IPS-20b (cell line): ENCODE data around the gene ONECUT1.

Source experiments
- H3K27ac ChIP-seq: one replicate; pipeline ENCODE4 v1.5.1; 2013; ENCODE audit warnings: low read length
- H3K27me3 ChIP-seq: 2 replicates; pipeline ENCODE4 v1.6.1; 2013; ENCODE audit warnings: mild to moderate bottlenecking, low read length, inconsistent platforms; ENCODE audit not compliant: insufficient read depth
- H3K36me3 ChIP-seq: 2 replicates; pipeline ENCODE4 v1.6.1; 2013; ENCODE audit warnings: low read depth, mild to moderate bottlenecking, inconsistent platforms, low read length, moderate library complexity; ENCODE audit not compliant: insufficient read depth
- H3K4me1 ChIP-seq: 2 replicates; pipeline ENCODE4 v1.6.1; 2013; ENCODE audit warnings: mild to moderate bottlenecking, control low read depth, inconsistent platforms, low read length, moderate library complexity; ENCODE audit not compliant: insufficient read depth
- H3K4me3 ChIP-seq: 2 replicates; pipeline ENCODE4 v1.5.1; 2013; ENCODE audit warnings: mild to moderate bottlenecking, low read length, inconsistent platforms
- H3K9ac ChIP-seq: 2 replicates; pipeline ENCODE4 v1.6.1; 2013; ENCODE audit warnings: low read depth, mild to moderate bottlenecking, inconsistent platforms, low read length, moderate library complexity
- H3K9me3 ChIP-seq: 2 replicates; pipeline ENCODE4 v1.6.1; 2013; ENCODE audit warnings: mild to moderate bottlenecking, low read depth, low read length, inconsistent platforms; ENCODE audit not compliant: insufficient read depth

Gene ONECUT1

GRCh38 chr15:52764731-52765130 lies 25.4 kb downstream of the ONECUT1 start:
- Histone ChIP-seq H3K36me3 (no peaks in the 10 kb centered on the region), H3K9ac (no peak overlapping the region), H3K4me3 (no peak overlapping the region), H3K27me3 (no peaks in the 10 kb centered on the region), H3K9me3 (no peaks in the 10 kb centered on the region), H3K27ac (no peak overlapping the region), H3K4me1 (no peaks in the 10 kb centered on the region)

- Histone ChIP-seq H3K36me3 (no peaks in the 10 kb centered on the region), H3K27me3 (no peaks in the 10 kb centered on the region), H3K4me3 (no peak overlapping the region), H3K4me1 (no peaks in the 10 kb centered on the region), H3K27ac (no peak overlapping the region), H3K9ac (no peak overlapping the region), H3K9me3 (no peaks in the 10 kb centered on the region)
Measured at GRCh38 chr15:52762621-52763020, 27.5 kb downstream of the ONECUT1 start.

- no peak overlapping the region for H3K9ac ChIP-seq
- H3K27me3 ChIP-seq, result no peaks in the 10 kb centered on the region
- no peak overlapping the region for H3K4me3 ChIP-seq
- H3K36me3 ChIP-seq, result peaks cover 6% of the 10 kb centered on the region; the same call in 1 of the 2 replicates
- no peaks in the 10 kb centered on the region for H3K4me1 ChIP-seq
- H3K9me3 ChIP-seq, result no peaks in the 10 kb centered on the region
- no peak overlapping the region for H3K27ac ChIP-seq
Measured at GRCh38 chr15:52760562-52760961, 29.6 kb downstream of the ONECUT1 start.

GRCh38 chr15:52759969-52760368 lies 30.2 kb downstream of the ONECUT1 start:
- Histone ChIP-seq H3K4me3 (no peak overlapping the region), H3K27ac (no peak overlapping the region), H3K4me1 (no peaks in the 10 kb centered on the region), H3K9me3 (no peaks in the 10 kb centered on the region), H3K27me3 (no peaks in the 10 kb centered on the region), H3K9ac (no peak overlapping the region), H3K36me3 (peaks cover 6% of the 10 kb centered on the region; the same call in 1 of the 2 replicates)

- peaks cover 6% of the 10 kb centered on the region; the same call in 1 of the 2 replicates for H3K36me3 ChIP-seq
- no peaks in the 10 kb centered on the region for H3K27me3 ChIP-seq
- H3K9me3 ChIP-seq, result no peaks in the 10 kb centered on the region
- H3K4me3 ChIP-seq, result no peak overlapping the region
- H3K27ac ChIP-seq, result no peak overlapping the region
- H3K9ac ChIP-seq, result no peak overlapping the region
- peaks cover 12% of the 10 kb centered on the region; the same call in 1 of the 2 replicates for H3K4me1 ChIP-seq
Measured at GRCh38 chr15:52757496-52757895, 32.6 kb downstream of the ONECUT1 start.

- Histone ChIP-seq H3K27me3 (no peaks in the 10 kb centered on the region), H3K9ac (no peak overlapping the region), H3K27ac (no peak overlapping the region), H3K4me3 (no peak overlapping the region), H3K36me3 (peaks cover 1% of the 10 kb centered on the region; the same call in 1 of the 2 replicates), H3K4me1 (peaks cover 46% of the 10 kb centered on the region), H3K9me3 (no peaks in the 10 kb centered on the region)
Measured at GRCh38 chr15:52751522-52751921, 38.6 kb downstream of the ONECUT1 start.

GRCh38 chr15:52749258-52749657 lies 40.9 kb downstream of the ONECUT1 start:
- Histone ChIP-seq H3K4me3 (no peak overlapping the region), H3K27me3 (no peaks in the 10 kb centered on the region), H3K4me1 (peaks cover 56% of the 10 kb centered on the region), H3K27ac (no peak overlapping the region), H3K36me3 (no peaks in the 10 kb centered on the region), H3K9ac (peak overlapping the region; percentile 22; the same call in 1 of the 2 replicates), H3K9me3 (no peaks in the 10 kb centered on the region)

- Histone ChIP-seq H3K36me3 (no peaks in the 10 kb centered on the region), H3K27me3 (no peaks in the 10 kb centered on the region), H3K4me3 (peak overlapping the region; percentile 66), H3K9ac (peak overlapping the region; percentile 82; the same call in 1 of the 2 replicates), H3K9me3 (no peaks in the 10 kb centered on the region), H3K27ac (peak overlapping the region; percentile 97), H3K4me1 (peaks cover 35% of the 10 kb centered on the region)
Measured at GRCh38 chr15:52746162-52746757, 43.9 kb downstream of the ONECUT1 start.

- H3K9me3 ChIP-seq, result no peaks in the 10 kb centered on the region
- H3K4me3 ChIP-seq, result peak overlapping the region; percentile 66
- H3K27me3 ChIP-seq, result no peaks in the 10 kb centered on the region
- H3K27ac ChIP-seq, result peak overlapping the region; percentile 97
- H3K4me1 ChIP-seq, result peaks cover 32% of the 10 kb centered on the region
- H3K36me3 ChIP-seq, result no peaks in the 10 kb centered on the region
- peak overlapping the region; percentile 82 for H3K9ac ChIP-seq
Measured at GRCh38 chr15:52745326-52746161, 44.6 kb downstream of the ONECUT1 start.

- H3K9ac ChIP-seq, result no peak overlapping the region
- H3K27ac ChIP-seq, result no peak overlapping the region
- H3K4me1 ChIP-seq, result peaks cover 6% of the 10 kb centered on the region; the same call in 1 of the 2 replicates
- H3K36me3 ChIP-seq, result no peaks in the 10 kb centered on the region
- no peaks in the 10 kb centered on the region for H3K9me3 ChIP-seq
- H3K4me3 ChIP-seq, result no peak overlapping the region
- no peaks in the 10 kb centered on the region for H3K27me3 ChIP-seq
Measured at GRCh38 chr15:52738311-52738710, 51.8 kb downstream of the ONECUT1 start.

GRCh38 chr15:52737720-52738119 lies 52.4 kb downstream of the ONECUT1 start:
- Histone ChIP-seq H3K27ac (no peak overlapping the region), H3K4me1 (peaks cover 10% of the 10 kb centered on the region; the same call in 1 of the 2 replicates), H3K9ac (no peak overlapping the region), H3K36me3 (no peaks in the 10 kb centered on the region), H3K9me3 (no peaks in the 10 kb centered on the region), H3K4me3 (no peak overlapping the region), H3K27me3 (no peaks in the 10 kb centered on the region)
